GM08714 (cell line): ENCODE measurements around the gene CPED1.

Experiments
- H3K4me3 ChIP-seq: fragments of 200-500 bp; sonication (Bioruptor generic); 2 replicates; pipeline ENCODE4 v1.5.1; 2014; ENCODE audit warnings: mild to moderate bottlenecking, low read length, inconsistent platforms
- ZNF274 ChIP-seq: IDR thresholded peaks from 2 replicates; pipeline ENCODE4 v1.6.1; 2012; ENCODE audit warnings: mild to moderate bottlenecking, low read depth, low read length

The CPED1 gene

DNA sequence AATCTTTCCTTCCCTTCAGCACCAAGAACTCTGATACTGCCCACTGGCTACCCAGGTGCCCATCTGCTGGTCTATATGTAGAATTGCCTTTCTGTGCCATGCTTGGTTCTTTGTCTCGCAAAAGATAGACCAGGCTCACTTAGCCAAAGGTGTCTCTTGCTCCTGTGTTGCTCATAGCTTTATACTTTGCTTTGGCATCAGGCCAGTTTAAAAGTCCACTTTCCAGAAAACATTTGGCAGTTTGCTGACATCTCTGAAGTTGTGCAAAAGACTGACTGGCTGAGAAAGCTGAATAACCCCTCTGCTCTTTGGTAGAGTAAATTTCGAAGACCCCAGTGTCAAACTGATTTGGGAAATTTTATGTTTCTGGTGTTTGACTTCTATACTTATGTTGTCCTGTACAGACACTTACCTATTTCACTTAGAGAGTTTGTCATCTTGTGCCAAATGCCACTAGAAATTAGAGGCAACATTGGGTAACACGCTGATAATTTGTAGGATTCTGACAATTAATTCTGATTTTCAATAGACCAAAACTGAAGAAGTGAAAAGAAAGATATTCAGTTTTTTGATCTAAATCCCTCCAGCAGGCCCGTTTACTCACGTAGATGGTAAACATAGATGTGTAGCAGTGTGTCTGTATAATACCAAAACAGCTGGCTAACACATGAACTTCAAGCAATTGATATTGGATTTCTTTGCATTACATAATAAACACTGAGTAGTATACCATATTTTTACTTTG is 91.1 kb downstream of the CPED1 start:
- TF ChIP-seq ZNF274, result no peak

DNA sequence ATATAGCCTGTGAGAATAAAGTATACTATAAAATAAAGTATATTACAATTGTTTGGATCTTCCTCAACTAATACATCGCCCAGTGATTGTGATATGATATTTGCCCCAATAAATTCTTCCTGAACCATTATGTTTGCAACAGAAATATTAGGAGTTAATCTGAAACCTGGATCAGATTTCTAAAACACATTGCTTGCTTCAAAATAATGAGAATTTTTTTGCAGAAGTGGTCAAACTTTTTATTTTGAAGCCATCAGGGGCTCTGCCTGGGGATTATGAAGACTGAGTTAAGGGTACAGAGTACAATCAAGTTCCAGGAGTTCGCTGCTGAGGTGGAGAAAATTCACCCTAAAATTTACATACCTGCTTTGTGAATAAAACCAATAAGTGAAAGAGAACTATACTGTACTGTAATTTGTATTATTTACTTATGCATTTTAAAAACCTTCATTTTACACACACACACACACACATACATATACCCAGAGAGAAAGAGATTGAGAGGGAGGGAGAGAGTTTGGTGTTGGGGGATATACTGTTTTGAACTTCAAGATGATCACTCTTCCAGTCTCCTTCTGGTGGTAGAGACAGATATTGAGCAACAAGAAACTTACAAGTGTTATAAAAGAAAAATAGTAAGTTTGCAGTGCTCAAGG is 91.9 kb downstream of the CPED1 start:
- no peak overlapping the region for H3K4me3 ChIP-seq
- TF ChIP-seq ZNF274, result no peak

More for the DNA sequence above, 91.1 kb downstream of the CPED1 start:
- no peak overlapping the region for H3K4me3 ChIP-seq

GRCh38 chr7:121080913-121081326 is 92.4 kb downstream of the CPED1 start:
- no peak for TF ChIP-seq ZNF274
- H3K4me3 ChIP-seq, result no peak overlapping the region

DNA sequence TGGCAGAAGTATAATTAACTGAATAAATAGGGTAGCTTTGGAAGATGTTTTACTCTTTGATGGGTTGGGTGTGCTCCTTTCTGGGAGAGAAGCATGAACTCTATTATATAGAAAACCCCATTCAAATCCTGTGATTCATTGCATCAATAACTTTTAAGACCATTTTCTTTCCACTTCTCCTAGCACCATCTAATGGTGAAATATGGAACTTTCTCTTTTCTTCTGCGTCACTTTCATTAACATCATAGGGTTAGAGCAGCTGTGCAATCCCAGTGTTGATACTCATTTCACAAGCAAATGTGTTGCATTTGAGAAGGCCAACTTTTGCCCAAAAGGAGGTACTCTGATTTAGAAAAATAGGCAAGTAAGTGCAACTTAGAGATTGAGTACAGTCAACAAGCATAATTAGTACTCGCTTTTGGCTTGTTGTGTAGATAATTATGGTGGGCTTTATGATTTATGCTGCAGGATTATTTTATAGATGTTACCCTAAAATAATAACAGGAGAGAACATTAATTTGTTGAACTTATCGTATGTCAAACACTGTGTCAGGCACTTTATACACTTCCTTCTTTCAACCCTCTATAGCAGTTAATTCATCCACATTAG is 92.9 kb downstream of the CPED1 start:
- no peak overlapping the region for H3K4me3 ChIP-seq
- TF ChIP-seq ZNF274, result no peak

- no peak overlapping the region for H3K4me3 ChIP-seq
- no peak for TF ChIP-seq ZNF274
Measured at GRCh38 chr7:121082400-121083101, 94.0 kb downstream of the CPED1 start.

DNA sequence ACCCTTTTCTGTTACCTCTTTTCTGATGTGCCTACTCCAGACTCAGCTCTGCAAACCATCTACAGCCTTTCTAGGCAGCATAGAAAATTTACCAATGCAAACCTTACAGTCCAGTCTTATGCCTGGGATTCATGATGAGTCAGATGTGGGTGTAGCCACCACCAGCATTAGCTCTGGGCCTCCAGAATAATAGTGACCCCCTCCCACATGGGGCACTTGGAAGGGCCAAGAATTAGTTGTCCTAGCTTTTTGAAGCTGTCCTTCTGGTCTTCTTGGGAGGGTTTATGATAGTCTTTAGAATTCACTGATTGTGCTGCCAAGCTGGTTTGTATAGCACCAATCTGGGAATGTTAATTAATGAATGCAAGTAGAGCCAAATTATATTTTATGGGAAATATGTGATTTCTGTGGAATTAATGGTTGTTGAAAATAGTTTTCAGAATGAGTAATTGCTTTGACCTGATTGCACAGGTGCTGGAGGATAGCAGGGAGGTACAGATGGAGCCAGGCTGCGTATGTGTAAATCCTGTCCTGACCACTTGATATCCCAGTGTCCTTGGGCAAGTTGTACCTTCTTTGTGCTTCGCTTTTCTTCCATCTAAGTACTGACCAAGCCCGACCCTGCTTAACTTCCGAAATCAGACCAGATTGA is 94.8 kb downstream of the CPED1 start:
- TF ChIP-seq ZNF274, result no peak
- H3K4me3 ChIP-seq, result no peak overlapping the region

DNA sequence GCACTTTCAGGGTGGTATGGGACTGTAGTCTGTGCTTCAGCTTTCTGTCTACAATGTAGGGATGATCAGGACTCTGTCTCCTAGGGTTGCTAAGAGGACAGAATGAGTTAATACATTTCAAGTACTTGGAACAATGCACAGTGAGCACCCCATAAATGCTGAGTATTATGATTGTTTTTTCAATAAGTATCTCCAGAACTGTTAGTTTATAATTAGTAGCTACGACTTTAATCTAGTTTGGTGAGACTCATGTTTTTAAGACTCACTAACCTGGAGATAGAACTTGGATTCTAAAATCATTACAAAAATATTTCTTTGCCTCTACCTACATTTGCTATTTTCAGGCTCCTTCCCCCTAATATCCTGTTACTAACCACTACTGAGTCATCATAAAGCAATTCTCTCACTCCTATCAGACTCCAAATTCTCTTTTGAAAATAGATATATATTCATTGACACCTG is 95.3 kb downstream of the CPED1 start:
- H3K4me3 ChIP-seq, result no peak overlapping the region
- TF ChIP-seq ZNF274, result no peak

GRCh38 chr7:121084256-121084655 is 95.7 kb downstream of the CPED1 start:
- no peak for TF ChIP-seq ZNF274
- no peak overlapping the region for H3K4me3 ChIP-seq

- no peak for TF ChIP-seq ZNF274
- H3K4me3 ChIP-seq, result no peak overlapping the region
Measured at GRCh38 chr7:121084748-121085336, 96.3 kb downstream of the CPED1 start.

DNA sequence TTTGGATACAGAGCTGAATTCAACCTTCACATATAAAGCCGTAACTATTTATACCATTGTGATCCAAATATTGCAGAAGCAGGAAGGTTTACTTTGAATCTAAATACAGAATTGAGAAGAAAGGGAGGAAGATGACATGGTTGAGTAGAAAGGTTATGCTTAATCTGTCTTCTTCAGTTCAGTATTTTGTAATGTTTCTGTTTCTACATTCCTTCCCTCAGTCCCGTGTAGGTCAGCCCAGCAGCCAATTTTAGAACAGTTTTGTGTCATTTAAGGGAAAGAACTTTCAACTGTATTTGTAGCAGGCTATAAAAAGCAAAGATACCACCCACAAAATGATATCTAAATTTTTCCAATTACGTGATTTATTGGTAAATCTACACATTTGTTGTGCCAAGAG is 97.4 kb downstream of the CPED1 start:
- TF ChIP-seq ZNF274, result no peak

DNA sequence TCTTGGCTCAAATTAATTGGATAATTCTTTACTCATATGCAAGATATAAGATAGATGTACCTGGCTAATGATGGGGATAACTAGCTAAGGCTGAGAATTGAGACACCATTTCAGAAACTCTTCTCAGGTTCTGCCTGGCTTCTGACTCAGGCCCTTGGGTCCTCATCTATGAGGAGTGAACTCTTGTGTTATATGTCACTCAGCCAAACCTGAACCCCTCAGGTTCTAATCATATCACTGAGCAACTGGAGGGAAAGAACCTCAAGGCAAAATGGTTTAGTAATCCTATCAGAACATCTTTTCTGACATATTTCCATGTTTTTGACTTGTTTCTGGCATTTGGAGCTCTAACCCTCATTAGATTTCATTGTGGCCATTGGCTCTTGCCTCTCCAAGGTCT is 100.4 kb downstream of the CPED1 start:
- no peak for TF ChIP-seq ZNF274
- H3K4me3 ChIP-seq, result no peak overlapping the region

More for the DNA sequence above, 97.4 kb downstream of the CPED1 start:
- no peak overlapping the region for H3K4me3 ChIP-seq

GRCh38 chr7:121094829-121095228 is 106.3 kb downstream of the CPED1 start:
- no peak for TF ChIP-seq ZNF274

DNA sequence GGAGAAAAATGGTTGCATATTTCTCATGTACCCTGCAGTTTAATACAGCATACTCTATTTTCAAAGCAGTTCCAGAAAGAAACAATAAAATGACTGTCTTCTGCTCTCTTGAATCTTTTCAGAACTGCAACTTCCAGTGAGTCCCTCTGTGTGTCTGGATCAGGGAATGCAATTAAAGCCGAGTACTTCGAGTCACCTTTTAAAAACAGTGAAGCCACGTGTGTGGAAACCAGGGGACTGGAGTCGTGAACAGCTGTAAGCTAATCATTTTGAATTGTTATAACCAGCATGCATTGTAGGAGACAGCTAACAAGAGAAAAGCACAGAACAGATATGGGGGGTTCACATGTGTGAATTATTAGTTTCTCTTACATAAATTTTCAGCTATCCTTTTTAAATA is 109.1 kb downstream of the CPED1 start:
- no peak for TF ChIP-seq ZNF274
- no peak overlapping the region for H3K4me3 ChIP-seq

More at GRCh38 chr7:121094829-121095228, 106.3 kb downstream of the CPED1 start:
- H3K4me3 ChIP-seq, result no peak overlapping the region
